VCaP (cell line): ENCODE data around the gene THADA.

Source experiments
- H3K27ac ChIP-seq: fragments of 450-650 bp; 2 replicates; pipeline ENCODE4 v1.5.1; 2017
- CTCF ChIP-seq: fragments of 450-650 bp; conservative IDR thresholded peaks from 2 replicates; pipeline ENCODE4 v1.5.1; 2017; ENCODE audit warnings: mild to moderate bottlenecking, moderate library complexity

The THADA gene

GRCh38 chr2:43453179-43454170 lies 142.4 kb downstream of the THADA start:
- peak overlapping the region; percentile 69 for H3K27ac ChIP-seq
- no peak for TF ChIP-seq CTCF

- no peak for TF ChIP-seq CTCF
- H3K27ac ChIP-seq = peak overlapping the region; percentile 69
Measured at GRCh38 chr2:43452318-43452731, 143.5 kb downstream of the THADA start.

GRCh38 chr2:43450617-43451016 lies 145.2 kb downstream of the THADA start:
- TF ChIP-seq CTCF = no peak
- peak overlapping the region; percentile 69; the same call in 1 of the 2 replicates for H3K27ac ChIP-seq

GRCh38 chr2:43448822-43449110 lies 147.1 kb downstream of the THADA start:
- no peak for TF ChIP-seq CTCF
- no peak overlapping the region for H3K27ac ChIP-seq

- no peak for TF ChIP-seq CTCF
- no peak overlapping the region for H3K27ac ChIP-seq
Measured at GRCh38 chr2:43448011-43448821, 147.6 kb downstream of the THADA start.

GRCh38 chr2:43446755-43447154 lies 149.1 kb downstream of the THADA start:
- H3K27ac ChIP-seq = peak overlapping the region; percentile 92

- H3K27ac ChIP-seq = peak overlapping the region; percentile 92
- no peak for TF ChIP-seq CTCF
Measured at GRCh38 chr2:43445781-43446180, 150.1 kb downstream of the THADA start.
